Stimulated activated CD4-positive, alpha-beta T cell treated with anti-CD3 and anti-CD28 coated beads, Interleukin-12 subunit alpha, Interleukin-12 subunit beta, amount 100 ng/mL, for 48 hours (primary cell): ENCODE measurements around the gene IFT52.

ENCODE experiments used
- DNase-seq, 3 donors: peaks; one replicate each; pipeline ENCODE4 v3.0.0-alpha.2; 2020; ENCODE audit warnings: low read depth in 2 of 3, low spot score in 1 of 3

Gene IFT52, protein sequence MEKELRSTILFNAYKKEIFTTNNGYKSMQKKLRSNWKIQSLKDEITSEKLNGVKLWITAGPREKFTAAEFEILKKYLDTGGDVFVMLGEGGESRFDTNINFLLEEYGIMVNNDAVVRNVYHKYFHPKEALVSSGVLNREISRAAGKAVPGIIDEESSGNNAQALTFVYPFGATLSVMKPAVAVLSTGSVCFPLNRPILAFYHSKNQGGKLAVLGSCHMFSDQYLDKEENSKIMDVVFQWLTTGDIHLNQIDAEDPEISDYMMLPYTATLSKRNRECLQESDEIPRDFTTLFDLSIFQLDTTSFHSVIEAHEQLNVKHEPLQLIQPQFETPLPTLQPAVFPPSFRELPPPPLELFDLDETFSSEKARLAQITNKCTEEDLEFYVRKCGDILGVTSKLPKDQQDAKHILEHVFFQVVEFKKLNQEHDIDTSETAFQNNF

DNA sequence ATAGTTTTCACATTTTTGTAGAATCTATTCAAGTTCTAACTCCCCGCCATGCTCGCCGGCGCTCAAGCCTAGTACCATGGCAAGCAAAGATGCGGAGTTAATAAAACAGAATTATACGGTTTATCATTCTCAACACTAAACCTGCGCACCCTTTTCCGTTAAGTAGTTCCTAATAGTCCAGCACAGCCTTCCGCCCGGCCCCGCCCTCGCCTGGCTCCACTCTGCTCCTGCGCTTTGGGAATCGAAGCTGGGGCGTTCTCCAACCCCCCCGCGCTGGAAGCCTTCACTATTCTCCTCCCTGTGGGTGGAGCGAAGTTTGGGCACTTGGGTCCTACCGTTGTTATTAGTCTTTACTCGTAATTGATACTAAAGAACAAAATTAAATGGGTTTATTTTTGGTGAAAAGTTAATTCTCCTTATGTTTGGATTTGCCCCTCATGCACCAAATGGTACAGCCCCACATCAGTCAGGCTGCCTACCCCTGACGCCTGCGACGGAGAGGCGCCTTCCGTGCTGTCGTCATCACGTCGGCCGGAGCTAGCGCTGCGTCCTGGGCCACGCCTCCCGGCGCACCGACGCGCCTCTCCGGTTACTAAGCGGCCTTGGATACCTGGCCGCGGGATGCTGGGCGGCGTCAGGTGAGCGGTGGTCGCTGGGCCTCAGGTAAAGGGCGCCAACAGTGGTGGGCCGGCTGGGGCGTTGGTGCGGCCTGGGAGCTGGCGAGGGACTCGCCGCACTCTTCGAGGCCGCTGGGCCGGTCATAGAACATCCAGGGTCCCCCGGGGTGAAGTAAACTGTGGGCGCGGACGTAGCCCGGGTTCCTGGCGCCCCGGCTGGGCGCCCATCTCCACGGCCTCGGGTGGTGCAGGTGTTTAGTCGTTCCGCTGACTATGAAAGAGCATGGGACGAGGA is at the start of gene IFT52:
IFT52 (plus strand) TSS at position 546 of the 912 bp plus-strand sequence. CDS start 3,762 bp downstream, outside the sequence.
- peak; percentile 76 to 85 (median 81) for DNase-seq

DNA sequence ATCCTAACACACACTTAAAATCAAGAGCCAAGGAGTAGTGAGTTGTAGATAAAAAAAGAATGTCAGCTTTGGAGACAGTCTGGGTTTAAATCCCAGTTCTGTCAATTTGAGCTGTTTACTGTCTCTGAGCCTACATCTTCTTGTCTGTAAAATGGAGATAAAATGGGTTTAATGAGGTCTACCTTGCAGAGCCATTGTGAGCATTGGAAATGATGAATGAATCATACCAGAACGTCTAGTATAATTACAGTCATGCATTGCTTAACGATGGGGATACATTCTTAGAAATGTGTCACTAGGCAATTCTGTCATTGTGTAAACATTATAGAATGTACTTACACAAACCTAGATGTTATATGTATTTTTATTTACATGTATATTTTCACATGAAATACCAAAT is 49.5 kb upstream of the IFT52 start:
- no peak for DNase-seq

- DNase-seq: no peak
These were observed 48.6 kb upstream of the IFT52 start for GRCh38 chr20:43542161-43542560.

DNA sequence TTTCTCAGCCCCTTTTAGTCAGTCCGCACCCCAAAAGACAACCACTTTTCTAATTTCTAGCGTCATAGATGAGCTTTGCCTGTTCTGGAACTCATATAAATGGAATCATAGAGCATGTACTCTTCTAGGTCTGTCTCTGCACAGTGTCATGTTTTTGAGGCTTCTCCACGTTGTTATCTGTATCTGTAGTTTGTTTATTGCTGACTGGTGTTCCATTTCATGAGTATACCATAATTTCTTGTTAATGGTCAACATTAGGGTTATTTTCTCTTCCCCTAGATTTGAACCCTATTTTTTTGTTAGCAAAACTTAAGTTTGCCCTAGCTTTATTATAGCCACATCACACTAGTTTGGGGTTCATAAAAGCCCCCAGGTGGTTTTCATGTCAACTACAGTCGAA is 48.1 kb upstream of the IFT52 start:
- no peak for DNase-seq

- no peak for DNase-seq
These were observed 47.6 kb upstream of the IFT52 start for GRCh38 chr20:43543138-43543537.

GRCh38 chr20:43544501-43544900 is 46.2 kb upstream of the IFT52 start:
- DNase-seq: no peak

DNA sequence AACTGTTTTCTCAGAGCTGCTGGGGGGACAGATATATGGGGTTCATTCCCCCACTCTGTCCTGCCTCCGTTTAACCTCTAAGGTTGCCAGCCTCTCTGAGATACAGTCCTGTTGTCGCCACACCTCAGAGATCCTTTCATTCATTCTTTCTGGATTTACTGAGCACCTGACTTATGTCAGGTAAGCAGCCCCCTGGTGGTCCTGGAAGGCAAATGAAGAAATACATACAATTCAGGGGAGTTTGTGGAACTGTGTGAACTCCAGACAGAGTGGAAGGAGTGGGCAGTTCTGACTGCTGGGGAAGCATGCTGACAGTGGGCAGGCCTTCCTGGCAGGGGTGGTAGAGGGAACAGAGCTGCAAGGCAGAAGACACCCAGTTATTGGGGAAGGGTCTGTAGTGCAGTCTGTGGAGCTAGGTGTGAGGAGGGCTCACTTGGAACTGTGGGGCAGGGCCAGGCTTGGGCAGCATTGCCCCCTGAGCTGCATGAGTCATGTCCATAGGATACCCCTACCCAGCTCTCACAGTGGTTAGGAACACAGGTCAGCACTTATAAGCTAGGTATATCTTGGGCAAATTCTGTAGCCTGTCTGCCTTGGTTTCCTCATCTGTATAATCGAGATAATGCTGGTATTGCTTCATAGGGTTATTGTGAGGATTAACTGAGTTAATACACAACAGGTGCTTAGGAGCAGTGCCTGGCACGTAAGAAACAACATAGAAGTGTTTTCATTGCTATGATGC is 44.7 kb upstream of the IFT52 start:
- no peak for DNase-seq

DNA sequence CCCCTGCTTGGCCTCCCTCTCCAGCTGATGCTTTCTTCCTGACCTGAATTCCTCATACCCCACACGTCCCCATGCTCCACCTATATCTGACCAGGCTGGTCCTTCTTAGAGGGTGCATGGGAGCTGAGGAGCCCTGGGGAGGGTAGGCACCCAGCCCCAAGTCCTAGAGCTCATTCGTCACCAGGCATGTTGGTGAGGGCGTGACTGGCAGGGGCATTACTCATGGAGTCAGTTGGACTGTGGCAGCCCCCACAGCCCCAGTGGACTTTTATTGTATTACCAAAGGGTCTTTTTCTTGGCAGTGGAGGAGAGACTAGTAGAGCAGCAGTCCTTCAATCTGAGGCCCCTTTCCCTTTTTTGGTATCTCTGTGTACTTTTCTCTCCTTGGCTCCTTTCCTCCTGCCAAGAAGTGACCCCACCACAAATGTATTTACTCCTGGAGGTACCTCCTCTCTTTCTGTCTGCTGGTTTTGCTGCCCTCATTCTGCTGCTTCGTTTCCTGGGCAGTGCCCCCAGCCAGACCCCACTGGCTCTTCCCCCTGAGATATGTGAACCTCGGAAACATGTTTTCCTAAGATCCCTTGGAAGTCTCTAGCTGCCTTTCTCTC is 42.4 kb upstream of the IFT52 start:
- DNase-seq: no peak

DNA sequence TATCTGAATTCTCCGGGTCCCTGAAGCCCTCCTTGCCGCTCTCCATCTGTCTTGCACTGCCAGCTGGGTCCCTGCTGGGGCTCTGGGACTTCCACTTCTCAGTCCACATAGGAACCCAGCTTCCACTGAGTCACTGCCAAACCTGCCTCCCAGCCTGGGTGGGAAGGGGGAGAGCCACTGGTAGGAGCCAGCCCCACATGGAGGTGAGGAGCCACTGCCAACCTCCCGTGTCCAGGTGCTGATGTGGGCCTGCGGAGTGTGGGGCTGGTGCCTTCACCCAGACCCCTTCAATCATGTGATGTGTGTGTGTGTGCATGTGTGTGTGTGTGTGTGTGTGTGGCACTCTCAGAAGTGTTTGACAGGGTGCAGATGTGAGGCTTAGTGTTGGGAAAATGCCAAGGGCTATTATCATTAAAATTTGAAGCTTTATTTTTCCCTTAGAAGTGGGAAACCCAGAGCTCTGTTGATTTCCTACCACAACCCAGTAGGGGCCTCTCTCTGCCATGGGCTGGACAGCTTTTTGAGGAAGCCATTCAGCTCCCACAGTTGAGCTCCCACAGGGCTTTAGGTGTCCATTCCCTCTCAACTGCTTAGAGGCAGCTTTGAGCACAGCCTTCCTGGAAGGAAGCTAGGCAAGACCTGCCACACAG is 41.2 kb upstream of the IFT52 start:
- no peak for DNase-seq

DNA sequence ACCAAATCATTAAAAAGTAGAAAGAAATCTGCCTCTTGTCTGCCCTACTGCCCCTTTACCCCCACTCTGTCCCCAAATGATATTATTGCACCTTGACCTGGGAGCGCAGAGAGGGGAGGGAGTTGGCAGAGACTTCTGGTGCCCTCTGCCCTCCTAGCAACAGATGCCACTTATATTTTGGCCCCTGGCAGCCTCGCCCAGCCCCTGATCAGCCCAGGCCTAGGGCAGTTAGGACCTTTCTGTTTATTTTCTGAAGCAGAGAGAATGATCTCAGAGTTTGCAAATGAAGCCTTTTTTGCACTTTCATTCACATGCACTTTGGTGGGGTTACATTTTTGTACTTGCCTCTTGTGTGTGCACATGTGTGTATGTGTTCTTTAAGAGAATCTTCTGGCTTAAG is 40.3 kb upstream of the IFT52 start:
- no peak for DNase-seq

DNA sequence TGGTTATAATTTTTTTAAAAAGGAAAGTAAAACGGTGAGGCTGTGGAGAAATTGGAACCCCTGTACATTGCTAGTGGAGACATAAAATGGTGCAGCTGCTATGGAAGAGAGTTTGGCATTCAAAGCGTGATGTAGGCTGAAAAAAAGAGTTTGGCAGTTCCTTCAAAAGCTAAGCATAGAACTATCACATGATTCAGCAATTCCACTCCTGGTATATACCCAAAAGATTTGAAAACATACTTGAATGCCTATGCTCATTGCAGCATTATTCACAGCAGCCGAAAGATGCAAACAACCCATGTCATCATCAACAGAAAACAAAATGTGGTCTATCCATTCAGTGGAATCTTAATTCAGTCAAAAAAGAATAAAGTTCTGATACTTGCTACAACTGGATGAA is 36.4 kb upstream of the IFT52 start:
- DNase-seq: no peak

DNA sequence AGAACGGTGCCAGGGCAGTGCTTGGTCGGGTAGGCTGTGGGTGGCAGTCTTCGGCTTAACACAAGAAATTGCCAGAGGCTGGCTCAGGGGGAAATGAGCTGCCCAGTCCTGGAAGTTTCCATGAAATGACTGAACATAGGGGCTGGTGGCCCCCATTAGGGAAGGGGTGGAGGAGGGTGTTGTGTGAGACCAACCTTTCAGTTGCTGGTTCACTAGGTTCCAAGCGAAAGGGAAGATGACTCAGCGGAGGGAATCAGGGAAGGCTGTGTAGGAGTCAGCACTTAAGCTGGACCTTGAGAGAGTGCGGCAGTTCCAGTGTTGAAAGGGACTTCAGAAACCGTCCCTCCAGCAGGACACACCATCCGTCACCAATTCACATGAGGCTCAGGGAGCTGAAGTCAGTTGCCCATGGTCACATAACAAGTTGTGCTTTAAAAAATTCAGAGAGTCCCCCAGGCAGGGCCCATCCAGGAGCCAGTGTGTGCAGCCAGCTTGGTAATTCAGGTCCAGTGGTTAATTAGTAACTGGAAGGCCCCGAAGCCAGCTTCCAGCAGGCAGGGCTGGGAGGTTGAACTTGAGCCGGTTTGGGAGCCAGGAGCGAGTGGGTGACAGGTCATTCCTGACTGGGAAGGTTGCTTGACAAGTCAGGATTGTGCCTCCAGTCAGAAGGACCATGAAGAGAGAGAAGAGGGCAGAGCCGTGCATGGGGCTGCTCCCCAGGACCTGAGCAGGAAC is 32.2 kb upstream of the IFT52 start, which contains the start of gene SGK2:
SGK2 (plus strand) TSS at position 616 of the 735 bp plus-strand sequence. CDS start 7,469 bp downstream, outside the sequence.
- DNase-seq: no peak

GRCh38 chr20:43559147-43559987 is 31.4 kb upstream of the IFT52 start:
- no peak for DNase-seq

- DNase-seq: no peak
These were observed 29.8 kb upstream of the IFT52 start for GRCh38 chr20:43560974-43561373.

GRCh38 chr20:43563429-43563828 is 27.3 kb upstream of the IFT52 start:
- DNase-seq: no peak

DNA sequence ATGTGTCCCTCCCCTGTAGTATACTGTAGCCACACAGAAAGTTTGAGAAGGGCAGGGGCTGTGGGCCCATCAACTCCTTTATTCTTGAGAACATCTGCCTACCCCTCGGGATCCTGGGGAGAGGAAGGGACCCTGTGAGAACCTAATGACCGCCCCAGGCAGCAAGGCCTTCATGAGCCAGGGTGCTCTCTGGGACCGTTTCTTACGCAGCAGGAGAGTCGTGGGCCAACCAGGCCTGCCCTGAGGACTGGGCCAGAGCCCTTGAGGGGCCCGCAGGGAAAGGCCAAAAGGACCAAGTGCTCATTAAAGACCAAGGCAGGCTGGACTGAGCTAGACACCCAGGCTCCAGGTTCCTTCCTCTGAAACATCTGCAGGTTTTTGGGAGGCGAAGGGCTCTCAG is 26.7 kb upstream of the IFT52 start:
- no peak for DNase-seq

GRCh38 chr20:43564455-43564854 is 26.3 kb upstream of the IFT52 start:
- DNase-seq: no peak

DNA sequence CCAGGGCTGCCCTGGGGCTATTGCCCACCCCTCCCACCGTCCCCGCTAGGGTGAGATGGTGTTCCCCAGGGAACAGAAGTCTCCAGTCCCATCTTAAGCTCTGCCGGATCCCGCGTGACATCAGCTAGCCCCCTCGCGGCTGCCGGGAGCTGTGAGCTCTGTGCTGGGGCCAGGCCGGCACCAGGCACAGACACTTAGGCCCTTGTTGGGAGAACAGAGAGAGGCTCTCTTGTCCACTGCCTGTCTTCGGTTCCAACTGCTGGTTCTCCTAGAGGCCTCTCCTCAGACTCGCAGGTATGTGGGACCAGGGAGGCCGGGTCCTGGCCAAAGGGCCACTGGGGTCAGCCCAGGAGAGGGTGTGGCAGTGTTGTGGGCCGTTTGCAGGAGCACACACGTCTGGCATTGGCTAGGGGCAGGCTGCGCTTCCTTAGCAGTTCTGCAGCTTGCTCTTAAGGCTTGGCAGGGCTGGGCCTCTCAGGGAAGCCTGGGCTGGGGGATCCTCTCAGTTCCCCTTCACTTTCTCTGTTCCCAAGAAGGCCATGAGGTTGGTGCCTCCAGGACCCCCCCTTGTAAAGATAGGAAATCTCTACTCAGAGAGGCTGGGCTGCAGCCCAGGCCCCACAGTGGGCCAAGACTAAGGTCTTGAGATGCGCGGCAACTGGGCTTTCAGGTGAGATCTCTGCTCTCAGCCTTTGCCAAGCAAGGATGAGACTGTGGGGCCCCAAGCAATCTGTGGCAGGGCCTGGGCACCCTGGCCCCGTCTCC is 25.6 kb upstream of the IFT52 start:
- DNase-seq: no peak
